Measurements from ENCODE around the gene WASF2.
A peak's percentile ranks its signal among the peaks of the same experiment; 100 is the strongest.
"Not testable (repeated sequence)": the region's sequence is repeated elsewhere in the genome, so short reads cannot be mapped to it uniquely, and the experiment has no call there.

Gene WASF2

GRCh38 chr1:27491748-27492700 is 2.1 kb upstream of the WASF2 start:
- no peak for DNase-seq

- peak in 1 of 2 donors; percentile 15 for DNase-seq
Observed at GRCh38 chr1:27489501-27489972, 430 bp downstream of the WASF2 start.

- peak in 1 of 2 donors; percentile 37 for DNase-seq
Observed at GRCh38 chr1:27487966-27488884, 1.7 kb downstream of the WASF2 start.

- DNase-seq: no peak
Observed at GRCh38 chr1:27485363-27485762, 4.6 kb downstream of the WASF2 start.

DNA sequence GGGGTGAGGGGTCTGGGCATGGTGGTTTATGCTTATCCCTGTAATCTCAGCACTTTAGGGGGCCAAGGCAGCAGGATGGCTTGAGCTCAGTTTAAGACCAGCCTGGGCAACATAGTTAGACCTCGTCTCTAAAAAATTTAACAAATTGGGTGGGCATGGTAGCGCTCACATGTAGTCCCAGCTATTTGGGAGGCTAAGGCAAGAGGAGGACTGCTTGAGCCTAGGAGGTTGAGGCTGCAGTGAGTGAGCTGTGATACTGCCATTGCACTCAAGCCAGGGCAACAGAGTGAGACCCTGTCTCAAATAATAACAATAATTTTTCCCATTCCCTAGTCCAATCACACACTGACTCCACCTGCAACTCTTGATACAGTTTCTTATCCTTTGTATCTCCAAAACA is 6.3 kb downstream of the WASF2 start:
- DNase-seq: no peak

DNA sequence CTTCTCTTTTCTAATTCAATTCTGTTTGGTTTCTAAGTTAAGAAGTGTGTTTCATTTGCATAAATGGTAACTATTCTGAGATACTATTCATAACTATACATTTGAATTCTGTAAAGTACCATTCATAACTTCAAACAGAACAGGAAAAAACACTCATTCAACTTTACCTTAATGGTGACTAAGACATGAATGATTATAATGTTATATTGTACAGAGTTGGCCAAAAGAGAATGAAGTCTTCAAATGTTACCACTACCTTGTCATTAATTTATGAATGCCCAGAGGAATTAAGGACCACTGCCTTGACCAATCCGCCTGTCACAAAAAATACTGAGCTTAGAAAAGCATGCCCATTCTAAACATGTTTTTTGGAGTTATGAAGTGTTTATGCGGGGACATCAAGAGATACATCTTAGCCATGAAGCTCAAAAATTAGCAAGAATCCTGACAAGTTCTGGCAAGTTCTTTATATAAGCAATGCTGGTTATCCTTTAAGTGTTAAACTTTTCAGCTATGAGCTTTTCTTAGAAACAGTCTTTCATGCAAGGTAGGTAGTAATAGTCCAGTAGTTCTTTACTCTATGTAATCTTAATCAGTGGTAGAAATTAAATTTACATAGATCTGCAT is 7.9 kb downstream of the WASF2 start:
- DNase-seq: no peak

GRCh38 chr1:27478098-27478497 is 11.9 kb downstream of the WASF2 start:
- DNase-seq: no peak

DNA sequence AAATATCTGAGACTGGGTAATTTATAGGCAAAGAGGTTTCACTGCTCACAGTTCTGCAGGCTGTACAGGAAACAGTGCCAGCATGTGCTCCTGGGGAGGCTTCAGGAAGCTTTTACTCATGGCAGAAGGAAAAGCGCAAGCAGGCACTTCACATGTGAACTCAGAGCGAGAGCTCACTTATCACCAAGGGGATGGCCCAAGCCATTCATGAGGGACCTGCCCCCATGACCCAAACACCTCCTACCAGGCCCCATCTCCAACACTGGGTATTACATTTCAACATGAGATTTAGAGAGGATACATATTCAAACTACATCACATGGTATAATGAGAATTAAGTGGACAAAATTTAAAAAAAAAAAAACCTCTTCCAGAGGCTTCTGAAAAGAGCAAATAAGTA is 13.7 kb downstream of the WASF2 start:
- no peak for DNase-seq

DNA sequence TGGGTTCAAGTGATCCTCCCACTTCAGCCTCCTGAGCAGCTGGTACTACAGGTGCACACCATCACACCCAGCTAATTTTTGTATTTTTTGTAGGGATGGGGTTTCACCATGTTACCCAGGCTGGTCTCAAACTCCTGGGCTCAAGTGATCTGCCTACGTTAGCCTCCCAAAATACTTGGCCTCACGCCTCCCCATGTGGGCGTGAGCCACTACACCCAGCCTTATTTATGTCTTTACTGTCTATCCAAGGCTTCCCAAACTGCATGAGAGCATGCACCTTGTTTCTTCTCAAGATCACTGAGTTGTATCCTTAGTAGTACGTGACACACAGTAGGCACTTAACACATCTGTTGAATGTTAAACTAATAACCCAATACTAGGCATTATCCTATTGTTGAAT is 14.2 kb downstream of the WASF2 start:
- DNase-seq: no peak

- no peak for DNase-seq
Observed at GRCh38 chr1:27473755-27474154, 16.2 kb downstream of the WASF2 start.

- DNase-seq: not testable (repeated sequence)
Observed at GRCh38 chr1:27472098-27472497, 17.9 kb downstream of the WASF2 start.

DNA sequence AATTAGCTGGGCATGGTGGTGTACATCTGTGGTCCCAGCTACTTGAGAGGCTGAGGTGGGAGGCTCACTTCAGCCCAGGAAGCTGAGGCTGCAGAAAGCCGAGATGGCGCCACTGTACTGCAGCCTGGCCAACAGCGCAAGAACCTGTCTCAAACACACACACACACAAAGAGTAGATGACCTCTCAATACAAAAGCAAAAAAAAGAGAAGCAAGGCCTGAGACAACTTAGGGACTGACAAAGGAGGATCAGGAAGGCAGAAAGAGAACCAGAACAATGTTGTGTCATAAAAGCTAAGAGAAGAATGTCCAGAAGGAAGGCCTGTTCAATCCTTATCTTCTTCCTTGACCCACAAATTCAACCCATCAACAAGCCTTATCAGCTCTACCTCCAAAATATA is 18.5 kb downstream of the WASF2 start:
- DNase-seq: no peak

DNA sequence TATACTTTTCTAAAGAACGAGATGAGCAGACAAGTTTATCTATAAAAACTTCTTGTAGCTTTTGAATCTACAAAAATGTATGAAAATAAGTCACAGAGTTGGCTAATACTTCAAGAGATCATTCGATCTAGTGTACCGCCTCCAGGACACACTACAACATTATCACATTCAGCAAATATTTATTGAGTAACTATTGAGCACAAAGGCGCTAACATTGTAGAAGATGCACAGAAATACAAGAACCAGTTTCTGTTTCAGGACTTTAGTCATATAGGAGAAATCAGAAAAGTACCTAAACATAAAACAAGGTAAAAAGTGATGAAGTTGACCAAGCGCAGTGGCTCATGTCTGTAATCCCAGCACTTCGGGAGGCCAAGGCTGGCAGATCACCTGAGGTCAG is 20.6 kb downstream of the WASF2 start:
- no peak for DNase-seq

DNA sequence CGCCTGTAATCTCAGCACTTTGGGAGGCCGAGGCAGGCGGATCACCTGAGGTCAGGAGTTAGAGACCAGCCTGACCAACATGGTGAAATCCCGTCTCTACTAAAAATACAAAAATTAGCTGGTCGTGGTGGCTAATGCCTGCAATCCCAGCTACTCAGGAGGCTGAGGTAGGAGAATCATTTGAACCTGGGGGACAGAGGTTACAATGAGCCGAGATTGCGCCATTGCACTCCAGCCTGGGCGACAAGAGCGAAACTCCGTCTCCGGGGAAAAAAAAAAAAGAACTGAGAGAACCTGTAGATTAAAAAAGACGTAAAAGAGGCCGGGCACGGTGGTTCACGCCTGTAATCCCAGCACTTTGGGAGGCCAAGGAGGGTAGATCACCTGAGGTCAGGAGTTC is 21.6 kb downstream of the WASF2 start:
- not testable (repeated sequence) for DNase-seq

GRCh38 chr1:27464926-27465647 is 24.9 kb downstream of the WASF2 start:
- DNase-seq: no peak

DNA sequence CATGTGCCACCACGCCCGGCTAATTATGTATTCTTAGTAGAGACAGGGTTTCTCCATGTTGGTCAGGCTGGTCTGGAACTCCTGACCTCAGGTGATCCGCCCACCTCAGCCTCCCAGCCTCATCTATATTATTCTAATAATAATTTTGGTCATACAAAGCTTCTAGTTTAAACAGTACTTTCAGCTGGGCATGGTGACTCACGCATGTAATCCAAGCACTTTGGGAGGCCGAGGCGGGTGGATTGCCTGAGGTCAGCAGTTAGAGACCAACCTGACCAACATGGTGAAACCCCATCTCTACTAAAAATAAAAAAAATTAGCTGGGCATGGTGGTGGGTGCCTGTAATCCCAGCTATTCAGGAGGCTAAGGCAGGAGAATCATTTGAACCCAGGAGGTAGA is 26.1 kb downstream of the WASF2 start:
- DNase-seq: not testable (repeated sequence)

DNA sequence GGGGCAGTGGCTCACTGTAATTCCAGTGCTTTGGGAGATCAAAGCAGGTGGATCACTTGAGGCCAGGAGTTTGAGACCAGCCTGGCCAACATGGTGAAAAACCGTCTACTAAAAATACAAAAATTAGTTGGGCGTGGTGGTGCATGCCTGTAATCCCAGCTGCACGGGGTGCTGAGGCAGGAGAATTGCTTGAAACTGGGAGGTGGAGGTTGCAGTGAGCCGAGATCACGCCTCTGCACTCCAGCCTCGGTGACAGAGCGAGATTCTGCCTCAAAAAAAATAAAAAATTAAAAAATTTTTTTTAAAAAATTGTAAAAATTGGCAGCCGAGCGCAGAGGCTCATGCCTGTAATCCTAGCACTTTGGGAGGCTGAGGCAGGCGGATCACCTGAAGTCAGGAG is 31.4 kb downstream of the WASF2 start:
- DNase-seq: not testable (repeated sequence)

GRCh38 chr1:27455139-27455811 is 34.7 kb downstream of the WASF2 start:
- peak in 1 of 2 donors; percentile 33 for DNase-seq

DNA sequence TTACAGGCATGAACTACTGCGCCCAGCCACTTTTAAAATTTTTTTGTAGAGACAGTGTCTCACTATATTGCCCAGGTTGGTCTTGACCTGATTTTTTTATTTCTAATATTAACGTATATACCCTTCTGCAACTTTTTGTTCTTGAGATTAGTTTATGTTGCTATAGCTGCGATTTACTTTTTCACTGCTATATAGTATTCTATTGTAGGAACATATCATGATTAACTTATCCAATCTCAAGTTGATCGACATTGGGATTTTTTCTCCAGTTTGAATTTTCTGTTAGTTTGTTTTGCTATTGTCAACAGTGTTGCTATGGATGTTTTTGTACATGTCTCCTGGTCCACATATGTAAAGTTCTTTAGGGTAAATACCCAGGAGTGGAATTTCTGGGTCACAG is 35.4 kb downstream of the WASF2 start:
- DNase-seq: no peak

- DNase-seq: no peak
Observed at GRCh38 chr1:27451343-27451742, 38.6 kb downstream of the WASF2 start.

- no peak for DNase-seq
Observed at GRCh38 chr1:27448982-27449381, 41.0 kb downstream of the WASF2 start.

DNA sequence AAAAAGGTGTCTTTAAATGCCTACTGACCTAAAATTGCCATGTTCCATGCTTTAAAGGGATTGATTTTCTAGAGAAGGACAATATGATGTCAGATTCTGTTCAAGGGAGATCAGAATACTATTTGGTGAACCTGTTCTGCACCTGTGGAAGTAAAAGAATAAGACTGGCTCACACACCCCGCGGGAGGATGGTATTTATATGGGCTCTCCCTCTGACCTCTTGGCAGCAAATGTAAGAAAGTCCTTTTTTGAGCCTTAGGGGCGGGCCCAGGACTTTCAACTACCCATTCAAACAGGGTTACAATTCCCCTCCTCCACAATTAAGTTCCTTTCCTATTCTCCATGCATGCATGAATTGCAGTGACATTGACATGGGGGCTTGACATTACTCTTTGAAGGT is 42.1 kb downstream of the WASF2 start:
- no peak for DNase-seq
